ENCODE results near the gene SLC17A7.

The SLC17A7 gene

DNA sequence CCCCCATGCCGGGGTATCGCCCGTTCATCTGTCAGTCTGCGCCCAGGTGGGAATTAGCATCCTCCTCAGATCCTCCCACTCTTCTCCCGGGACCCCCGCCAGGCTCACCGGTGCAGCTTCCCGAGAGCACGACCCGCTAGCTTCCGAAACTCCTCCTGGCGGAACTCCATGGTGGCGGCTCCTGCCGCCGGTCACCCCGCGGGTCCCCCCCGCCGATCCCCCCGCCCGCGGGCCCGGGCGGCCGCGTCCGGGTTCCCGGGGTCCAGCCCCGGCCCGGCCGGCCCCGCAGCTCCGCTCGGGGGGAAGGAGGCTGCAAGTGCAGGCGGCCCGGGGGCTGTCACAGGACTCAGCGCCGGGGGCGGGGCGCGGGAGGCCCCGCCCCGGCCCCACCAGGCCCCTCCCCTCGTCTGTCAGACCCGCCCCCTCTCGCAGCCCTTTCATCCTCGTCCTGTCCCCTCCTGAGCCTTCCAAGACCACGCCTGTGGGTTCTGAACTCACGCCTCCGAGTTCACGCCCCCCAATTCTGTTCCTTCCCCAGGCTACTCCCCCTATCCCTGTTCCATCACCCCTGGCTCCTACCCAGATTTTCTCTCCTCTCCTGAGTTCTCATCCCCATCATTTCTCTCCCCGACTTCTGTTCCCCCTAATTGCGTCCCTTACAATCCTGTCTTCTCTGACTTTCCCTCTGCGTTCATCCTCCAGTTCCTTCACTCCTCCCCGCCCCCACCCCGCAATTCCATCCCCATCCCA, at the start of gene SLC17A7:
SLC17A7 (minus strand) TSS at position 318 of the 750 bp plus-strand sequence; CDS start at position 170, 148 bp downstream.
- peaks cover 61 to 66% (median 62%) of the 10 kb centered on the region in 11 experiments for H3K27me3 ChIP-seq
- peak within 1 kb of the TSS in 1 of 11 experiments; percentile 3; a peak in 1 of 22 replicates for H3K9ac ChIP-seq
- peak within 1 kb of the TSS; percentile 49 to 77 (median 65); a peak in 19 of 20 replicates for H3K4me3 ChIP-seq

DNA sequence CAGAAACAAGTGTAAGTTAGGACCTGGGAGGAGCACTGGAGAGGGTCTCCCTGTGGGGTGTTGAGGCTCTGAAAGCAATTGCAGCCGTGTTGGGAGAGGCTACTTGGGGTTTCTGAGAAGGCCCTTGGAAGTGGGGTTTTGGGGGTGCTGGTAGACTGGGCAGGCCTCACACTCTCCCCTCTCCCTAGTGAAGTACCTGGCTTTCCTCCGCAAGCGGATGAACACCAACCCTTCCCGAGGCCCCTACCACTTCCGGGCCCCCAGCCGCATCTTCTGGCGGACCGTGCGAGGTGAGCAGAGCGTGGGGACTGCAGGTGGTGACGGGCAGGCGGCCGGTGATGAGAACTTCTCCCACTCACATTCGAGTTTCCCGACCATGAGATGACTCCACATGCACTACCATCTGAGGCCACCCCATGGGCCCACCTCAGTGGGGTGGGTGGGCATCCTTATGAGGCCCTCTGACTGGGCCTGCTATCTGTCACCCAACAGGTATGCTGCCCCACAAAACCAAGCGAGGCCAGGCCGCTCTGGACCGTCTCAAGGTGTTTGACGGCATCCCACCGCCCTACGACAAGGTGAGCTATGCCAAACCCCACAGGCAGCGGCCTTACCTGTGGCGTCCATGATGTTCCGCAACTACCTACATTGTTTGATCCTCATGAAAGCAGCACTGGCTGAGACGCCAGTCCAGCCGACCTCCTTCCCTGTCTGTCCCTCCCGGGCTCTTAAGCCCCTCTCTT, 49.1 kb upstream of the SLC17A7 start:
- TF ChIP-seq Cebpa-rat (IDR thresholded peaks at IDR 0.05): no peak
- Histone ChIP-seq H4K20me1 (peaks cover 43 to 57% (median 53%) of the 10 kb centered on the region in 11 experiments), H3K4me2 (peak overlapping the region; percentile 79 to 97 (median 93)), H3K4me3 (peak overlapping the region; percentile 89 to 99 (median 96); a peak in 19 of 20 replicates), H3K36me3 (peaks cover 48 to 57% (median 55%) of the 10 kb centered on the region in 11 experiments), H3K9ac (peak overlapping the region; percentile 93 to 99 (median 97)), H3K27ac (peak overlapping the region in 10 of 11 experiments; percentile 90 to 98 (median 96); a peak in 20 of 22 replicates), H3K9me3 (replicated peaks in 1 of 11) (peaks cover 0 to 7% (median 0%) of the 10 kb centered on the region in 11 experiments; a peak in 2 of 22 replicates), H3K27me3 (no peaks in the 10 kb centered on the region), H3K4me1 (peaks cover 35 to 66% (median 40%) of the 10 kb centered on the region in 10 experiments)

More for the DNA sequence above, at the start of gene SLC17A7:
- no peak within 1 kb of the TSS for H3K27ac ChIP-seq
- H4K20me1 ChIP-seq: peaks cover 0 to 20% (median 6%) of the 10 kb centered on the region in 11 experiments; a peak in 8 of 22 replicates
- H3K4me1 ChIP-seq: peaks cover 32 to 45% (median 36%) of the 10 kb centered on the region in 10 experiments
- H3K9me3 ChIP-seq (replicated peaks in 1 of 11): peaks cover 0 to 3% (median 0%) of the 10 kb centered on the region in 11 experiments; a peak in 2 of 22 replicates
- no peak for TF ChIP-seq Cebpa-rat (IDR thresholded peaks at IDR 0.05)
- peaks cover 0 to 6% (median 2%) of the 10 kb centered on the region in 11 experiments; a peak in 10 of 22 replicates for H3K36me3 ChIP-seq
- peak within 1 kb of the TSS; percentile 66 to 98 (median 79) for H3K4me2 ChIP-seq

GRCh38 chr19:49489601-49490167, 48.4 kb upstream of the SLC17A7 start:
- H3K9ac ChIP-seq: peak overlapping the region; percentile 93 to 99 (median 97)
- peaks cover 0 to 7% (median 0%) of the 10 kb centered on the region in 11 experiments; a peak in 2 of 22 replicates for H3K9me3 ChIP-seq (replicated peaks in 1 of 11)
- peak overlapping the region; percentile 89 to 99 (median 96) for H3K4me3 ChIP-seq
- peak overlapping the region; percentile 79 to 97 (median 93) for H3K4me2 ChIP-seq
- no peak for TF ChIP-seq Cebpa-rat (IDR thresholded peaks at IDR 0.05)
- H4K20me1 ChIP-seq: peaks cover 43 to 57% (median 53%) of the 10 kb centered on the region in 11 experiments
- no peaks in the 10 kb centered on the region for H3K27me3 ChIP-seq
- peak overlapping the region; percentile 90 to 98 (median 95) for H3K27ac ChIP-seq
- peaks cover 27 to 59% (median 32%) of the 10 kb centered on the region in 10 experiments for H3K4me1 ChIP-seq
- peaks cover 48 to 57% (median 55%) of the 10 kb centered on the region in 11 experiments for H3K36me3 ChIP-seq

- Histone ChIP-seq H3K9ac (peak overlapping the region; percentile 93 to 99 (median 97)), H4K20me1 (peaks cover 43 to 57% (median 53%) of the 10 kb centered on the region in 11 experiments), H3K4me1 (peaks cover 23 to 52% (median 26%) of the 10 kb centered on the region in 10 experiments), H3K36me3 (peaks cover 48 to 57% (median 55%) of the 10 kb centered on the region in 11 experiments), H3K4me3 (peak overlapping the region; percentile 89 to 99 (median 96)), H3K4me2 (peak overlapping the region; percentile 79 to 97 (median 93)), H3K27ac (peak overlapping the region; percentile 90 to 98 (median 95)), H3K27me3 (no peaks in the 10 kb centered on the region), H3K9me3 (replicated peaks in 1 of 11) (peaks cover 0 to 7% (median 0%) of the 10 kb centered on the region in 11 experiments; a peak in 2 of 22 replicates)
- TF ChIP-seq Cebpa-rat (IDR thresholded peaks at IDR 0.05): no peak
Observed at GRCh38 chr19:49488863-49489537, 47.7 kb upstream of the SLC17A7 start.

DNA sequence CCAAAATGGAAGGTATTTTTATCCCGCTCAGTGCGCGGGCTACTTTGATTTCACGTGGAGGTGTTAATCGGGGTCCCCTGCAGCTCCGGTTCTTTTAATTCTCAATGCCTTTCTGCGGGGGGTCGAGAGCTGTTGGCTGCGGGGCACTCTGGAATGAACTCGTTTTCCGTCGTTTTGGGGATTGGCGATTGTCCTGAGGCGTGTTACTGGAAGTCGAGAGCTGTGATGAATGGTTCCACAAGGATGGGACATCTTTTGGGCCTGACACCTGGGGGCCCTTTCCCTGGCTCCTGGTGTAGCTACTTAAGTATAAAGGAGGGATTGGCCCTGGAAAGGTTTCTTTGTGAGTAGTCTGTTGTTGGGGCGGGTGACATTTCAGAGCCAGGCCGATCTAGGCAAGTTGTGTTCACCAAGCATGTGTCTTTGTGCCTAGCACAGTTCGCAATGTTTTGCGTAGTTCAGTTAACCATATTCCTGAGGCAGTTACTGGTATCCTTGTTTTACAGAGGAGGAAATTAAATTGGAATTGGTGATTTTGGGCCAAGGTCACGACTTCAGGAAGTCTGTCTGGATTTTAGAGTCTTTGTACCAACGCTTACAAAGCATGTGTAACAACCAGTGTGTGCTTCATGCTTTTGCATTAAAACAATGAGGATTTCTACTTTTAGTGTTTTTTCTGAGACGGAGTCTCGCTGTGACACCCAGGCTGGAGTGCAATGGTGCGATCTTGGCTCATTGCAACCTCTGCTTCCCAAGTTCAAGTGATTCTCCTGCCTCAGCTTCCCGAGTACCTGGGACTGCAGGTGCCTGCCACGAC, 46.9 kb upstream of the SLC17A7 start:
- peak overlapping the region; percentile 79 to 97 (median 93) for H3K4me2 ChIP-seq
- peaks cover 48 to 55% (median 53%) of the 10 kb centered on the region in 11 experiments for H3K36me3 ChIP-seq
- H3K4me3 ChIP-seq: peak overlapping the region; percentile 89 to 99 (median 96)
- H3K27me3 ChIP-seq: no peaks in the 10 kb centered on the region
- H4K20me1 ChIP-seq: peaks cover 43 to 57% (median 53%) of the 10 kb centered on the region in 11 experiments
- H3K9ac ChIP-seq: peak overlapping the region; percentile 93 to 99 (median 97)
- H3K27ac ChIP-seq: peak overlapping the region; percentile 90 to 98 (median 95)
- peaks cover 0 to 7% (median 0%) of the 10 kb centered on the region in 11 experiments; a peak in 2 of 22 replicates for H3K9me3 ChIP-seq (replicated peaks in 1 of 11)
- peaks cover 20 to 49% (median 24%) of the 10 kb centered on the region in 10 experiments for H3K4me1 ChIP-seq
- TF ChIP-seq Cebpa-rat (IDR thresholded peaks at IDR 0.05): no peak

DNA sequence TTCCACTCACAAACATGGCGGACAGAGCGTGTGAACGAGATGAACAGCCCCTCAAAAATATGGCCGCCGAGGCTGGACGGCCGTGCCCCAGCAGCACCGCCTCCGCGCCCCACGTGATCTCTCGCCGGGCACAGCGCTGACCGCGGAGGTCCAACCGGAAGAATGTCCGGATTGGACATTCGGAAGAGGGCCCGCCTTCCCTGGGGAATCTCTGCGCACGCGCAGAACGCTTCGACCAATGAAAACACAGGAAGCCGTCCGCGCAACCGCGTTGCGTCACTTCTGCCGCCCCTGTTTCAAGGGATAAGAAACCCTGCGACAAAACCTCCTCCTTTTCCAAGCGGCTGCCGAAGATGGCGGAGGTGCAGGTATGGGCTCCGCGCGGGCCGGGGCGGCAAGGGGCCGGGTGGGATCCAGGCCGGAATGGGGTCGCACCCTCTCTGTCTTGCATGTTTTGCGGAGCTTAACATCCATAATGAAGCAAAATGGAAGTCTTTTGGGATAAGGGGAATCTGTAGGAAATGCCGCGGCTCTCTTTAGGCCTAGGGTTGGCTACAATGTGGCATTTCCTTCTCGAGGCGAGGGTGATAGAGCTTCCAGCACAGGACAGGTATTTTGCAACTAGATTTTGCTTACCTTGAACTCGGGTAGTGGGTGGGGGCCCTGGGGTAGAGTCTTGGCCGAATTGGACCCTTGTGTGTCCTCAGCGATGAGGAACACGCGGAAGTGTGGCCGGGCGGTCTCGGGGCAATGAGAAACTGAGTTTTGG, 46.1 kb upstream of the SLC17A7 start, which contains the start of gene RPL13A:
RPL13A (plus strand) TSS at position 332 of the 769 bp plus-strand sequence; CDS start at position 354, 22 bp downstream.
- peaks cover 43 to 49% (median 47%) of the 10 kb centered on the region in 11 experiments for H4K20me1 ChIP-seq

More for the DNA sequence above, 46.1 kb upstream of the SLC17A7 start, which contains the start of gene RPL13A:
- H3K9me3 ChIP-seq (replicated peaks in 1 of 11): peaks cover 0 to 7% (median 0%) of the 10 kb centered on the region in 11 experiments; a peak in 2 of 22 replicates
- peak within 1 kb of the TSS; percentile 89 to 99 (median 96) for H3K4me3 ChIP-seq
- TF ChIP-seq Cebpa-rat (IDR thresholded peaks at IDR 0.05): peak in 9 of 11 experiments; percentile 53 to 97 (median 83); a peak in 16 of 22 replicates
- peak within 1 kb of the TSS; percentile 93 to 99 (median 97) for H3K9ac ChIP-seq
- H3K4me1 ChIP-seq: peaks cover 20 to 43% (median 24%) of the 10 kb centered on the region in 10 experiments
- H3K27ac ChIP-seq: peak within 1 kb of the TSS; percentile 90 to 98 (median 95)
- H3K27me3 ChIP-seq: no peaks in the 10 kb centered on the region
- H3K4me2 ChIP-seq: peak within 1 kb of the TSS; percentile 79 to 97 (median 93)
- peaks cover 40 to 47% (median 46%) of the 10 kb centered on the region in 11 experiments for H3K36me3 ChIP-seq
